Stimulated activated CD8-positive, alpha-beta memory T cell treated with anti-CD3 and anti-CD28 coated beads, Interleukin-2, amount 100 ng/mL, for 1 hour (primary cell): Measurements from ENCODE around the gene MAP3K13.
"Not testable (repeated sequence)": the region's sequence is repeated elsewhere in the genome, so short reads cannot be mapped to it uniquely, and the experiment has no call there.

Experiments
- DNase-seq, 2 donors: peaks; one replicate each; pipeline ENCODE4 v3.0.0-alpha.2; 2020; ENCODE audit warnings: low read depth in 2 of 2

Gene MAP3K13

DNA sequence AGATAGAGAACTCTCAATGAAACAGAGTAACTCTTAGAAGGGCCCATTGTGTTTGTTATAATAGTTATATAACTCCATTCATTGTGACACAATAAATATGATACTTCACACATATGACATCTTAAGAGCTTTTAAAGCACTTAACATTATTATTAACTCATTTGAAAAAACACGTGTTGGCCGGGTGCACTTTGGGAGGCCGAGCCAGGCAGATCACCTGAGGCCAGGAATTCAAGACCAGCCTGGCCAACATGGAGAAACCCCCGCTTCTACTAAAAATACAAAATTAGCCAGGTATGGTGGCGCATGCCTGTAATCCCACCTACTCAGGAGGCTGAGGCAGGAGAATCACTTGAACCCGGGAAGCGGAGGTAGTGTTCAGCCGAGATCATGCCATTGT is 88.5 kb downstream of the MAP3K13 start:
- DNase-seq = not testable (repeated sequence)

- DNase-seq = no peak
These were observed 94.4 kb downstream of the MAP3K13 start for GRCh38 chr3:185457376-185457775.

GRCh38 chr3:185460309-185460708 is 97.4 kb downstream of the MAP3K13 start:
- DNase-seq = no peak

DNA sequence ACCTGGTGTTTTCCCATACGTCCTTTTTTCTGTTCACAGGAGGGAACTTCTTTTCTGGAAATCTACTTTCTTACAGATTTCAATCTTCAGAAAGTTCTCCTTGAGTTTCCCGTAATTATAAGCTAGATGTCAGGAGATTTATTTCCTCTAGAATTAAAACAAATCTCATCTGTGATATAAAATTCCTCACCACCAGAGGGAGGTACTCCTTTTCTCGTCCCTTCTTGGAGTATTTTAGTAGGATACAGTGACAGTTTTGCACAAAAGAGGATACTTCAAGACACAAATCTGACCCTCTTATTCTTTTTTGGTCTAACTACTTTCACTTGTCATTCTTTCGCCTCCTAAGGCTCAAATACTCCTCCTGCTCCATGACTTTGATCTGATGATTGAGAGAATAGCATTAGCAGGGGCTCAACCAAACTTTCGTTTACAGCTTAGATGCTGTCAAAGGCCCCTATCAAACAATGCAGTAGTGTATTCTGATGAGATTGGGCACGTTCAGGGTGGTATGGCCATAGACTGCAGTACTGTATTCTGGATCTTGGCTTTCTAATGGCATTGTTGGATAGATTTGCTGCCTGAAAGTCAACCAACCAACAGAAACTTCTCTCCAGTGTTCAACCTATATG is 97.9 kb downstream of the MAP3K13 start:
- no peak for DNase-seq

DNA sequence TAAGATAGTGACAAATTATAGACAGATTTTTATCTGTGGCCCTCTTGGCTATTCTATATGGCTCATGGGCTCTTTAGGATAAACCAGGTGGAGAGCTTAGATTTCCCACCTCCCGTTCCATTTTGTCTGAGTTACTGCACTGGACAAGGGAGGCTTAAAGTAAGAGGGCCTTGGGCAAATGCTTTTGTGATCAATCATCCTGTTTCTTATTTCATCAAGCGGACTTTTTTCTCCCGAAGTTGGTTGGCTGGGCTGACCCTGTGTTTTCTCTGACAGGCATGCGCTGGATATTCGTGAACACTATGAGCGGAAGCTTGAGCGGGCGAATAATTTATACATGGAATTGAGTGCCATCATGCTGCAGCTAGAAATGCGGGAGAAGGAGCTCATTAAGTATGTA is 102.5 kb downstream of the MAP3K13 start:
- no peak for DNase-seq

- DNase-seq = not testable (repeated sequence)
These were observed 103.2 kb downstream of the MAP3K13 start for GRCh38 chr3:185466123-185466522.

DNA sequence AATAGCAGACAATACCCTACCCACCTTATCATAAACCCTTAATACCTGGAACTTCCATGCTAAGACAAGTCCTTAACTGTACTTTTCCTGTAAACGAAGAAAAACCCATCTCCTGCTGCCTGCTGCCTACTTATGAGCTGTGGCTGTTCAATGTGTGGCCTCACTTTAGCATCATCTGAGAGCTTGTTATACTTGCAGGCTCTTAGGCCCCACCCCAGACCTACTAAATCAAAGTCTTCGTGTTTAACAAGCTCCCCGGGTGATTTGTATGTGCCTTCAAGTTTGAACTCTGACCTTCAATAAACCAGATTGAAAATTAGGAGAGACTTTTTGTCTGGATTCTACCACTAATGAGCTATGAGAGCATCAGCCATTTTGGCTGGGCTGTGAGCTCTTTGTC is 106.6 kb downstream of the MAP3K13 start:
- no peak for DNase-seq

GRCh38 chr3:185470323-185470722 is 107.4 kb downstream of the MAP3K13 start:
- no peak for DNase-seq

GRCh38 chr3:185473290-185473815 is 110.4 kb downstream of the MAP3K13 start:
- no peak for DNase-seq

GRCh38 chr3:185474922-185475321 is 112.0 kb downstream of the MAP3K13 start:
- not testable (repeated sequence) for DNase-seq

DNA sequence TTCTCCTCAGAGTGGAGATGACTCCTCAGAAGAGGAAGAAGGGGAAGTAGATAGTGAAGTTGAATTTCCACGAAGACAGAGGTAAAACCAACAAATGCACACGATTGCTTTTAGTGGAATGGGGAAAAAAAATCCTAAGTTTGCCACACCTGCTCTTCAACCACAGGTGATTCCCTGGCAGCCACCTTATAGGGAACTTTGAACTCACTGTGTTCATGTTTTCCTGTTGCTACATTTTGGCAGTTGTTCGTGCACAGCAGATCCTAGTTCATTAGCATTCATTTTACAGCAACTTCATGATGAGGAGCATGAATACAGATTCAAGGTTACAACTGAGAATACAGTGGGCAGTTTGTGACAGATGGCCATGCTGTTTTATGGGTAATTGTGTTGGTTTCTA is 114.4 kb downstream of the MAP3K13 start:
- DNase-seq = no peak

DNA sequence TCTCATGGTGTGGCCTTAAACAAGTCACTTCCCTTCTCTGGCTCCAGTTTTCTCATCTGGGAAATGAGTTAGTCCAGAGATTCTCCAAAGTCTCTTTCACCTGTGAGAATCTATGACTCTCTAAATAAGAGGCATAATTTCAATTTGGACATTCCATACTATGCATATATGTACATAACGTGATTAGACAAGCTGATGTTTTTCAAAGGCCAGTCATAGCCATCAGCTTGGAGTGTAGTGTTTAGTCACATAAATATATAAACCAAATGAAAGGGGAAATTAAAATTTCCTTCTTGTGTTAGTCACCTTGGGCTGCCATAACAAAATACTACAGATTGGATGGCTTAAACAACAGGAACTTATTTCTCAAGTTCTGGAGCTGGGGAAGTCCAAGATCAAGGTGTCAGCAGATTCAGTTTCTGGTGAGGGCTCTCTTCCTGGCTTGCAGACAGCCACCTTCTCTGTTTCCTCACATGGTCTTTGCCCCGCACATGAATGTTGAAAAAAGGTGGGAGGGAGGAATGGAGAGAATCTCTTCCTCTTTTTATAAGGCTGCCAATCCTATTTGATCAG is 116.5 kb downstream of the MAP3K13 start:
- no peak for DNase-seq

GRCh38 chr3:185484296-185484695 is 121.4 kb downstream of the MAP3K13 start:
- no peak for DNase-seq

DNA sequence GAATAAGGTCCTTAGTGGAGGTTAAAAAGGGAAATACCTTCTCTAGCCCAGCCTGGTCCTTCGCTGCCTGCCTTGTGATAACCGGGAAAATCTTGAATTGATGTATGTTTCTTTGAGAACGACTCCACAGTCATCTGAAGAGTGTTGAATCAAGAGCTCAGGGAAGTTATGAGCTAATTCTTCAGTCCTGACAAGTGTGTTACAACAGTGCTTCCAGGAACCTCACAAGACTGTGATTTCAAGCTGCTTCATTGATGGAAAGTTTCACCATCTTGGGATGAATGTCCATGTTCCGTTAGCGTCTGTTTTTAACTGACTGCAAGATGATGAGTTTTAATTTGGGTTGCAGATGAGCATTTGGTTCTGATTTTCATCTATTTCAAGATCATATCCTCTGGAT is 123.5 kb downstream of the MAP3K13 start:
- no peak for DNase-seq

GRCh38 chr3:185488465-185488864 is 125.5 kb downstream of the MAP3K13 start:
- DNase-seq = no peak

DNA sequence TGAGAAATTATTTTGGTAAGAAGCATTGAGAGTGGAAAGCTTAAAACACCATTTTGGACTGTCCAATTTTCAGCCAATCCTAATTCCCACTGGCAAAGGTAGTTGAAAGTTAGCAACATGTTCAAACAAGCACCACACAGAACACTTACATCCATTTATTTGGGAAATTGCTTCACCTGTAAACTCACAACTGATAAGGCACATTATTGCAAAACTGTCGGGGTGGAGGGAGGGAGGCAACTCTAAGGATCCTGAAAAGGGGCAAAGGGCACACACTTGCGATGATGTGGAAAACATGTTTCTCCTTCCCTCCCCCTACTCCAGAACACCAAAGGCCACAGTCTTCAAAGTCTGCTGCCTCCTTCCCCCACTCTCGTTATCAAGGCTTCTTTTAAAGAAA is 126.5 kb downstream of the MAP3K13 start:
- no peak for DNase-seq

DNA sequence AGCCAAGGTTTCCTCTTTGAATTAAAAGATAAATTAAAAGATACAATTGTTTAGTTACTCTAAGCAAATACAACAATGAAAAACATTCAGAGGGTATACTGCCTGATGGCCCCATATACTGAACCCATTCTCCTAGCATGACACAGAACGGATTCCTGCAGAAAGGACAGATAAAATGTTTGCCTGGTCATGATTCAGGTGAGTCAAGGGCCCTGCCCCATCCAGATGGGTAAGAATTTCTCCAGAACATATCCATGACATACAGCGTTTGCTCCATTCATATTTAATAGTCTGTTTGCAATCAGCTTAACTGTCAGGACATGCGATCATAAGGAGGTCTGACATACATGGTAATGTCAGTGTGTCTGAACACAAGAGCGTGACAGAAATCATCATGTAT is 127.3 kb downstream of the MAP3K13 start:
- no peak for DNase-seq

DNA sequence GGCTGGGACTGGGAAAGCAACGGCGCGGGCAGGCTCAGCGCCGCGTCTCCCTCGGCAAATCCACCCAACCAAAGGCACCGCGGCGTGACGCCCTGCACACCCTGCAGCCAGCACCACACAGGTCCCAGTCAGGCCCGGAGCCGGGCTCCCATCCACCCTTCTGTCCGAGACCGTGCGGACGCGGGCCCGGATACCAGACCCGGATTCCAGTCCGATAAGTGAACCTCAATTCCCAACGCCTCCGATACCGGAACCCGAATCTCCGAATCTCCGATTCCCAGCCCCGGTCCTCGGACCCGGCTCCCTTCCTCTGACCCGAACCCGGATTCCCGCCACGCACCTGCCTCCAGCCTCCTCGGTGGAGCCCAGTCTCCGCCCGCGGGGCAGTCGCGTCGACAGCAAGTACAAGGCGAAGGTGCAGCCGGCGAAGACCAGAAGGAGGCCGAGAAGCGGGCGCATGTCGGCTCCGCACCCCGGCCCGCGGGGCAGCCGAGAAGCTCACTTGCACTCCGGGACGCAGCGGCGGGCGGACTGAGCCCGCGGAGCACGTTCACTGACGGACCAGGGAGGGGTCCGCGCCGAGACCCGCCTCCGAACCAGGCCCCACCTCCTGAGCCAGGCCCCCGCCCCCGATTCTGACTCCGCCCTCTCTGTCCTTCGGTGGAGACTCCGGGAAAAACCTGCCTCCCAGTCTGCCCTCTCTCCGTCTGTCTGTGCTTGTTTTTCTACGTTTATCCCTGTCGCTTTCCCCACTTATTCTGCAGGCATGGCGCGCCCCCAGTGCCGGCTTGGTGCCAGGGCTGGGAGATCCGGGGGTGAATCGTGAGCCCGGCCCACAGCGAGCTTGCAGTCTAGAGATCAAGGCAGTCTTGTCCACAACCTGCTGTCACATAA is 135.8 kb downstream of the MAP3K13 start, which contains the start of gene TMEM41A:
Gene TMEM41A (minus strand): TSS at position 533 of the 894 bp plus-strand sequence. CDS start 74 bp downstream, at position 459.
- DNase-seq = peak; percentile 71 to 81

- DNase-seq = no peak
These were observed 140.1 kb downstream of the MAP3K13 start for GRCh38 chr3:185502987-185503386.

GRCh38 chr3:185503521-185503920 is 140.6 kb downstream of the MAP3K13 start:
- DNase-seq = no peak

- no peak for DNase-seq
These were observed 141.7 kb downstream of the MAP3K13 start for GRCh38 chr3:185504636-185505035.

- no peak for DNase-seq
These were observed 144.9 kb downstream of the MAP3K13 start for GRCh38 chr3:185507883-185508282.
